Liver (tissue), 9 donors: ENCODE results near the gene DZANK1. TPM values are rescaled to one million over a fixed set of nuclear protein-coding genes. Genes with fewer than 3 reads are reported as not detected.
"Not testable (repeated sequence)": the region's sequence is repeated elsewhere in the genome, so short reads cannot be mapped to it uniquely, and the experiment has no call there.

ENCODE experiments used
- DNase-seq: peaks from one replicate; pipeline ENCODE4 v3.0.0-alpha.2; 2017; ENCODE audit warnings: low spot score
- H3K27ac ChIP-seq, 2 donors: one replicate each; pipeline ENCODE4 v1.7.0; 2013; ENCODE audit warnings: inconsistent platforms in 2 of 2, low read length in 2 of 2, control low read depth in 1 of 2, low read depth in 1 of 2, mild to moderate bottlenecking in 1 of 2
- H3K27me3 ChIP-seq, 4 donors: one replicate each; pipeline versions ENCODE4 v1.6.1 to v1.7.0; 2013; ENCODE audit warnings: low read length in 3 of 4, inconsistent platforms in 1 of 4, mild to moderate bottlenecking in 1 of 4, moderate library complexity in 1 of 4; ENCODE audit not compliant: control insufficient read depth in 4 of 4, insufficient read depth in 4 of 4
- H3K36me3 ChIP-seq, 4 donors: one replicate each; pipeline versions ENCODE4 v1.6.1 to v1.7.0; 2013; ENCODE audit warnings: low read length in 3 of 4, mild to moderate bottlenecking in 3 of 4, low read depth in 1 of 4, moderate library complexity in 1 of 4; ENCODE audit not compliant: control insufficient read depth in 4 of 4, insufficient read depth in 3 of 4
- H3K4me1 ChIP-seq, 4 donors: one replicate each; pipeline versions ENCODE4 v1.6.1 to v1.7.0; 2013; ENCODE audit warnings: low read length in 3 of 4, mild to moderate bottlenecking in 3 of 4, moderate library complexity in 1 of 4; ENCODE audit not compliant: control insufficient read depth in 4 of 4, insufficient read depth in 4 of 4
- H3K4me3 ChIP-seq, 3 donors: one replicate each; pipeline versions ENCODE4 v1.6.1 to v1.7.0; 2013; ENCODE audit warnings: low read length in 3 of 3, control low read depth in 1 of 3, low read depth in 1 of 3, mild to moderate bottlenecking in 1 of 3
- H3K9ac ChIP-seq, 2 donors: one replicate each; pipeline ENCODE4 v1.7.0; 2013; ENCODE audit warnings: low read length in 2 of 2, mild to moderate bottlenecking in 2 of 2, moderate library complexity in 2 of 2, control low read depth in 1 of 2, low read depth in 1 of 2
- H3K9me3 ChIP-seq, 4 donors: one replicate each; pipeline versions ENCODE4 v1.6.1 to v1.7.0; 2013; ENCODE audit warnings: low read length in 3 of 4; ENCODE audit not compliant: control insufficient read depth in 4 of 4
- CTCF ChIP-seq: fragments of 150-350 bp; IDR thresholded peaks from 2 replicates; pipeline ENCODE4 v1.5.1; 2017; ENCODE audit warnings: improper control_type of control experiment, low read depth, low read length; ENCODE audit not compliant: missing input control
- EGR1 ChIP-seq, 2 donors: IDR thresholded peaks; 2 replicates each; pipeline ENCODE4 v1.6.1; 2016 to 2018; ENCODE audit warnings: antibody characterized with exemption in 2 of 2, low read depth in 2 of 2
- FOXA1 ChIP-seq: IDR thresholded peaks from 2 replicates; pipeline ENCODE4 v1.6.1; 2016; ENCODE audit warnings: antibody characterized with exemption
- FOXA2 ChIP-seq: IDR thresholded peaks from 2 replicates; pipeline ENCODE4 v1.6.1; 2016; ENCODE audit warnings: antibody characterized with exemption
- HNF4G ChIP-seq: IDR thresholded peaks from 2 replicates; pipeline ENCODE4 v1.6.1; 2016; ENCODE audit warnings: antibody characterized with exemption
- JUND ChIP-seq, 2 donors: IDR thresholded peaks; 2 replicates each; pipeline ENCODE4 v1.6.1; 2016; ENCODE audit warnings: antibody characterized with exemption in 2 of 2
- NR2F2 ChIP-seq: IDR thresholded peaks from 2 replicates; pipeline ENCODE4 v1.6.1; 2016; ENCODE audit warnings: antibody characterized with exemption
- RAD21 ChIP-seq, 2 donors: IDR thresholded peaks; 2 replicates each; pipeline ENCODE4 v1.6.1; 2016; ENCODE audit warnings: antibody characterized with exemption in 2 of 2, mild to moderate bottlenecking in 2 of 2
- RXRA ChIP-seq, 2 donors: IDR thresholded peaks; 2 replicates each; pipeline ENCODE4 v1.6.1; 2017 to 2018; ENCODE audit warnings: antibody characterized with exemption in 2 of 2, mild to moderate bottlenecking in 1 of 2
- TAF1 ChIP-seq: conservative IDR thresholded peaks from 2 replicates; pipeline ENCODE4 v1.6.1; 2016; ENCODE audit warnings: antibody characterized with exemption, mild to moderate bottlenecking
- YY1 ChIP-seq: IDR thresholded peaks from 2 replicates; pipeline ENCODE4 v1.6.1; 2016; ENCODE audit warnings: antibody characterized with exemption, mild to moderate bottlenecking
- WGBS: extraction: QIAGEN DNeasy Blood & Tissue Kit; methylation state at CpG from one replicate; pipeline ENCODE4 v1.1.7; 2013; 5-methylcytosine and 5-hydroxymethylcytosine counted together
- polyA plus RNA-seq, 2 donors: library from polyadenylated mRNA; stranded (reverse) in 1 of 2; unstranded in 1 of 2; fragments of 200-250 nt in 1 of 2; fragments of >200 nt in 1 of 2; fragmentation: Nextera tagmentation in 1 of 2; extraction: Ambion mirVana in 1 of 2; gene quantifications; one replicate each; pipeline versions ENCODE4 v1.2.1 to v1.2.3, GENCODE V29; 2013 to 2015
- total RNA-seq, 2 donors: library from RNA; depleted of rRNA; stranded (reverse); fragments of >200 nt; gene quantifications; one replicate each; pipeline ENCODE4 v1.2.3, GENCODE V29; 2014
- TF ChIP-seq, protein P1 (sequence below): IDR thresholded peaks from 2 replicates; pipeline ENCODE4 v1.6.1; 2016; ENCODE audit warnings: antibody characterized with exemption, mild to moderate bottlenecking
- TF ChIP-seq, protein P2 (sequence below): IDR thresholded peaks from 2 replicates; pipeline ENCODE4 v1.6.1; 2016; ENCODE audit warnings: antibody characterized with exemption
- donor health status: healthy.
- donor health status: healthy.
- donor health status: healthy.
- donor health status: healthy.
- donor health status: healthy.

The DZANK1 gene
- total and polyA plus RNA-seq, 4 donors: 0.19 to 0.84 (median 0.31) TPM

DNA sequence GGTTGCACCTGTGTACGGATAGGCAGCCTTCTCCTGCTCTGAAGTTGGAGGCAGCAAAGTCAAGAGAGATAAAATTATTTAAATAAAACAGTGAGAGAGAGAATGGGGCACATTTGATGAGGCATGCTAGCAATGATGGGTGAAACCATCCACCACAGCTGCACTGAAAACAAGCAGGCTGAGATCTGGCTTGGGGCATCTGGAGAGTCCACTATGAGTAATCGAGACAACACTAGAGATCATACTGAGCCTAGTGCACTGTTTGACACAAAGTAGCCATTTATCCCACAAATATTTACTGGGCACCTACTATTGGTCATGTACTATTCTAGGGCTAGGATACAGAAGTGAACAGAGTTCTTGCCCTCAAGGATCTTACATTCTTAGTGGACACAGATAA is 66.4 kb downstream of the DZANK1 start:
- TF ChIP-seq JUND (IDR thresholded peaks at IDR 0.05) (no peak), RXRA (IDR thresholded peaks at IDR 0.05) (no peak), YY1 (no peak), TAF1 (no peak), CTCF (no peak), RAD21 (IDR thresholded peaks at IDR 0.05) (no peak)
- TF ChIP-seq, protein P1, sequence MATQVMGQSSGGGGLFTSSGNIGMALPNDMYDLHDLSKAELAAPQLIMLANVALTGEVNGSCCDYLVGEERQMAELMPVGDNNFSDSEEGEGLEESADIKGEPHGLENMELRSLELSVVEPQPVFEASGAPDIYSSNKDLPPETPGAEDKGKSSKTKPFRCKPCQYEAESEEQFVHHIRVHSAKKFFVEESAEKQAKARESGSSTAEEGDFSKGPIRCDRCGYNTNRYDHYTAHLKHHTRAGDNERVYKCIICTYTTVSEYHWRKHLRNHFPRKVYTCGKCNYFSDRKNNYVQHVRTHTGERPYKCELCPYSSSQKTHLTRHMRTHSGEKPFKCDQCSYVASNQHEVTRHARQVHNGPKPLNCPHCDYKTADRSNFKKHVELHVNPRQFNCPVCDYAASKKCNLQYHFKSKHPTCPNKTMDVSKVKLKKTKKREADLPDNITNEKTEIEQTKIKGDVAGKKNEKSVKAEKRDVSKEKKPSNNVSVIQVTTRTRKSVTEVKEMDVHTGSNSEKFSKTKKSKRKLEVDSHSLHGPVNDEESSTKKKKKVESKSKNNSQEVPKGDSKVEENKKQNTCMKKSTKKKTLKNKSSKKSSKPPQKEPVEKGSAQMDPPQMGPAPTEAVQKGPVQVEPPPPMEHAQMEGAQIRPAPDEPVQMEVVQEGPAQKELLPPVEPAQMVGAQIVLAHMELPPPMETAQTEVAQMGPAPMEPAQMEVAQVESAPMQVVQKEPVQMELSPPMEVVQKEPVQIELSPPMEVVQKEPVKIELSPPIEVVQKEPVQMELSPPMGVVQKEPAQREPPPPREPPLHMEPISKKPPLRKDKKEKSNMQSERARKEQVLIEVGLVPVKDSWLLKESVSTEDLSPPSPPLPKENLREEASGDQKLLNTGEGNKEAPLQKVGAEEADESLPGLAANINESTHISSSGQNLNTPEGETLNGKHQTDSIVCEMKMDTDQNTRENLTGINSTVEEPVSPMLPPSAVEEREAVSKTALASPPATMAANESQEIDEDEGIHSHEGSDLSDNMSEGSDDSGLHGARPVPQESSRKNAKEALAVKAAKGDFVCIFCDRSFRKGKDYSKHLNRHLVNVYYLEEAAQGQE: no peak
- DNase-seq: no peak
- Histone ChIP-seq H3K27ac (no peak overlapping the region), H3K4me1 (no peaks in the 10 kb centered on the region), H3K4me3 (no peak overlapping the region), H3K27me3 (no peaks in the 10 kb centered on the region), H3K36me3 (no peaks in the 10 kb centered on the region), H3K9me3 (peaks cover 0 to 2% (median 0%) of the 10 kb centered on the region in 4 donors), H3K9ac (no peak overlapping the region)
- 96% methylated on average over 2 of the region's 2 CpGs for WGBS

DNA sequence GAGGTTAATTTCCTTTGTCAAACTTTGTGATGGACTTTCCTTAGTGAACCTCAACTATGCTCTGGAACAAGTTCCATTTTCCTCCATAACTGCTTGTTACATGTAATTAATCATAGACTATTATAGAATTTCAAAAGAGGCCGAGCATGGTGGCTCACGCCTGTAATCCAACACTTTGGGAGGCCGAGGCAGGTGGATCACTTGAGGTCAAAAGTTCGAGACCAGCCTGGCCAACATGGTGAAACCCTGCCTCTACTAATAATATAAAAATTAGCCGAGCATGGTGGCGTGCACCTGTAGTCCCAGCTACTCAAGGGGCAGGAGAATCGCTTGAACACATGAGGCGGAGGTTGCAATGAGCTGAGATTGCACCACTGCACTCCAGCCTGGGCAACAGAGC is 68.1 kb downstream of the DZANK1 start:
- not testable (repeated sequence) for DNase-seq, H3K9me3 ChIP-seq, H3K4me3 ChIP-seq, H3K9ac ChIP-seq, H3K27me3 ChIP-seq, H3K27ac ChIP-seq, H3K36me3 ChIP-seq, H3K4me1 ChIP-seq
- 95% methylated on average over 8 of the region's 8 CpGs for WGBS

- no peak for DNase-seq
- H3K27ac ChIP-seq: no peak overlapping the region
Observed at GRCh38 chr20:18397030-18397429, 69.8 kb downstream of the DZANK1 start.

More at GRCh38 chr20:18397030-18397429, 69.8 kb downstream of the DZANK1 start:
- no peaks in the 10 kb centered on the region for H3K4me1 ChIP-seq
- 64% methylated on average over 4 of the region's 4 CpGs for WGBS
- H3K4me3 ChIP-seq: no peak overlapping the region
- peaks cover 0 to 2% (median 0%) of the 10 kb centered on the region in 4 donors for H3K9me3 ChIP-seq
- TF ChIP-seq NR2F2 (no peak), YY1 (no peak), HNF4G (no peak), RAD21 (IDR thresholded peaks at IDR 0.05) (no peak), CTCF (no peak), EGR1 (IDR thresholded peaks at IDR 0.05; ENCODE audit: low read depth in 2 of 2) (no peak), TAF1 (no peak), JUND (IDR thresholded peaks at IDR 0.05) (no peak), FOXA2 (no peak), FOXA1 (no peak)
- TF ChIP-seq, protein P1: no peak
- TF ChIP-seq, protein P2, sequence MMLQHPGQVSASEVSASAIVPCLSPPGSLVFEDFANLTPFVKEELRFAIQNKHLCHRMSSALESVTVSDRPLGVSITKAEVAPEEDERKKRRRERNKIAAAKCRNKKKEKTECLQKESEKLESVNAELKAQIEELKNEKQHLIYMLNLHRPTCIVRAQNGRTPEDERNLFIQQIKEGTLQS: no peak
- H3K9ac ChIP-seq: no peak overlapping the region
- H3K36me3 ChIP-seq: no peaks in the 10 kb centered on the region
- H3K27me3 ChIP-seq: no peaks in the 10 kb centered on the region
